ENCODE measurements around the gene SDHAF1. TPM values are rescaled to one million over a fixed set of nuclear protein-coding genes. Genes with fewer than 3 reads are reported as not detected.

The SDHAF1 gene
- total RNA-seq, 4 donors from 2014 or later = 30.3 to 83.8 (median 55.4) TPM

- Histone ChIP-seq H3K27ac (no peak overlapping the region), H3K4me3 (no peak overlapping the region), H3K9me3 (no peaks in the 10 kb centered on the region), H3K27me3 (peaks cover 11% of the 10 kb centered on the region), H3K4me1 (no peaks in the 10 kb centered on the region), H3K36me3 (no peaks in the 10 kb centered on the region)
- no peak for TF ChIP-seq CTCF (IDR thresholded peaks at IDR 0.05)
- no peak for TF ChIP-seq EP300 (IDR thresholded peaks at IDR 0.05; ENCODE audit: low read depth)
- no peak for TF ChIP-seq POLR2AphosphoS5 (IDR thresholded peaks at IDR 0.05)
- no peak for TF ChIP-seq POLR2A (IDR thresholded peaks at IDR 0.05)
- 33% methylated on average over 5 of the region's 5 CpGs; no CpG with 5 or more reads in 1 of the 2 donors for WGBS, 2 donors (ENCODE audit: low coverage in 1 of 2)
- in situ Hi-C loops (cut with MboI; ENCODE audit: low pct_ligation_motif_present in 1 of 4, low pct_unique_long_range_greater_than_20kb in 1 of 4, low sequenced_read_pairs in 3 of 4) = no loop called here
- no peak for DNase-seq
- intact Hi-C loops (cut with DNase I; ENCODE audit: low total_unique reads) = no loop called here
Measured at GRCh38 chr19:35975608-35976214, 19.3 kb upstream of the SDHAF1 start.

GRCh38 chr19:35977446-35978222, 17.4 kb upstream of the SDHAF1 start:
- H3K27ac ChIP-seq = no peak overlapping the region
- TF ChIP-seq EP300 (IDR thresholded peaks at IDR 0.05; ENCODE audit: low read depth) (no peak), CTCF (IDR thresholded peaks at IDR 0.05) (no peak), POLR2A (IDR thresholded peaks at IDR 0.05) (no peak), POLR2AphosphoS5 (IDR thresholded peaks at IDR 0.05) (no peak)
- H3K4me3 ChIP-seq = no peak overlapping the region
- H3K36me3 ChIP-seq = no peaks in the 10 kb centered on the region
- in situ Hi-C loops (cut with MboI; ENCODE audit: low pct_ligation_motif_present in 1 of 4, low pct_unique_long_range_greater_than_20kb in 1 of 4, low sequenced_read_pairs in 3 of 4) = no loop called here
- H3K9me3 ChIP-seq = no peaks in the 10 kb centered on the region
- intact Hi-C loops (cut with DNase I; ENCODE audit: low total_unique reads) = no loop called here
- 58% methylated on average over 14 of the region's 14 CpGs; no CpG with 5 or more reads in 1 of the 2 donors for WGBS, 2 donors (ENCODE audit: low coverage in 1 of 2)
- no peak for DNase-seq
- no peaks in the 10 kb centered on the region for H3K4me1 ChIP-seq
- H3K27me3 ChIP-seq = peaks cover 11% of the 10 kb centered on the region

- in situ Hi-C loops (cut with MboI; ENCODE audit: low pct_ligation_motif_present in 1 of 4, low pct_unique_long_range_greater_than_20kb in 1 of 4, low sequenced_read_pairs in 3 of 4) = no loop called here
Measured at GRCh38 chr19:35978271-35978670, 16.7 kb upstream of the SDHAF1 start.

More at GRCh38 chr19:35978271-35978670, 16.7 kb upstream of the SDHAF1 start:
- TF ChIP-seq CTCF (IDR thresholded peaks at IDR 0.05) (no peak), POLR2AphosphoS5 (IDR thresholded peaks at IDR 0.05) (no peak), POLR2A (IDR thresholded peaks at IDR 0.05) (no peak), EP300 (IDR thresholded peaks at IDR 0.05; ENCODE audit: low read depth) (no peak)
- Histone ChIP-seq H3K4me1 (no peaks in the 10 kb centered on the region), H3K36me3 (no peaks in the 10 kb centered on the region), H3K27me3 (peaks cover 11% of the 10 kb centered on the region), H3K27ac (no peak overlapping the region), H3K9me3 (no peaks in the 10 kb centered on the region), H3K4me3 (no peak overlapping the region)
- WGBS, 2 donors (ENCODE audit: low coverage in 1 of 2) = 45% methylated on average over 5 of the region's 5 CpGs; no CpG with 5 or more reads in 1 of the 2 donors
- intact Hi-C loops (cut with DNase I; ENCODE audit: low total_unique reads) = no loop called here
- no peak for DNase-seq
